WI38 (cell line): ENCODE results near the gene SLC25A52.
"Not testable (repeated sequence)": the region's sequence is repeated elsewhere in the genome, so short reads cannot be mapped to it uniquely, and the experiment has no call there.

ENCODE experiments used
- H3K4me3 ChIP-seq: 2 replicates; pipeline ENCODE4 v1.5.1; 2011; ENCODE audit warnings: low read depth, mild to moderate bottlenecking, control low read depth, low read length
- CTCF ChIP-seq: IDR thresholded peaks from 2 replicates; pipeline ENCODE4 v1.5.1; 2012; ENCODE audit warnings: low read depth, mild to moderate bottlenecking, control low read depth, low read length

SLC25A52 gene

DNA sequence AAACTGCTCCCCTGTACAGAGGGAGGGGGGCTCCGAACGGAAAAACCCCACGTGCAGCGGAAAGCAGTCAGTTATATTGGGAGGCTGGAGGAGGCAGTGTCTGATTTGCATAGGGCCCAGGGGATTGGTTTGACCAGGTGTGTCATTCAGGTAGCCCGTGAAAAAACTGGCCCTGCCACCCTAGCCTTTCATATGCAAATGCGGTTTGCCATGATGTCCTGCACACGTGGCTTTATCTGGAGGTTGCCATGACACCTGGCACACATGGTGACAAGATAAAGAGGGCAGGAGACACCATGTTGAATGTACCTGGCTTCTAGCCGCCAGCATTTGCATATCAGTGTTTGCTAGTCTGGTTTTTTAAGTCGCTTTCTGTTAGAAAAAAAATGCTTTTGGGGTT lies 20.5 kb downstream of the SLC25A52 start:
- TF ChIP-seq CTCF, result no peak
- H3K4me3 ChIP-seq, result no peak overlapping the region

GRCh38 chr18:31739651-31740050 lies 21.0 kb downstream of the SLC25A52 start:
- no peak for TF ChIP-seq CTCF
- no peak overlapping the region for H3K4me3 ChIP-seq

DNA sequence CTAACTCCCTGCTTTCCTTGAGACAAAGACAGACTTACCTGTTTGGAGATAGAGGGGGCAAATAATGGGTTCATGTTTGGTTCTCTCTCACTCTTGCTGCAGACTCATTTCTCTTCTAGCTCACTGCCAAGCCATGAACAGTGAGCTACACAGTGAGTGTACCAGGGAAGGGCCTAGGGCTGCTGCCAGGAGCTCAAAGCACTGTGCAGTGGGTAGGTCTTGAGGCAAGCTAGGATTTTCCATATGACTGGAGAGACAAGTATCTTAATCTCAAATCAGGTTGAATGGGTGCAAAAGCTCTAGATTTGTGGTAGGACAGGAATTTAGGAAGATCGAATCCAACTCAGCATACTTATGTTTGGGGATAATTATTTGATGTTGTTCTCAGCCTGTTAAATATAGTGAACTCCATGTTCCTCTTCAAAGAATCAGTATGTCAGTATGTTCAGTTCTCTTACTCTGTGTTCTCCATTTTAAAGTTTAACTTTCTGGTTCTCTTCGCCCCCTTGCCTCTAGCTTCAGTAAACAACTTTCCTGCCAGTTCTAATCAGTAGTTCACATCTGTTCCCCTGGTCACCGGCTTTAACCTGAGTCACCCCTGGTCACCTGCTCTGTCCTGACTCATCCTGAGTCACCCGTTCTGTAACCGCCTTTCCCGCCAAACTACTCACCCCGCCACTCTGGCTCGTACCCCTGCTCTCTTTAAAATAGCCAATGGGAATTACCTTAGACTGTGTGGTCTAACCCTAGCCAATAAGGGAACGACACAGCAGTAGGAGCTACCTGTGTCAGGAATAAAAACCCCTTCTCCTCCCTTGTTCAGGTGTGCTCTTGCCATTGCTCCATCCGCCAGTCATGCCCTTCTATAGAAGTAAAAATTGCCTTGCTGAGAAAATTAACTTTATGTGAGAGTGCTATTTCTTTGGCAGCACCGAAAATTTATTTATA lies 21.9 kb downstream of the SLC25A52 start:
- no peak overlapping the region for H3K4me3 ChIP-seq
- TF ChIP-seq CTCF, result no peak

GRCh38 chr18:31736630-31737029 lies 24.1 kb downstream of the SLC25A52 start:
- H3K4me3 ChIP-seq, result no peak overlapping the region
- TF ChIP-seq CTCF, result no peak

DNA sequence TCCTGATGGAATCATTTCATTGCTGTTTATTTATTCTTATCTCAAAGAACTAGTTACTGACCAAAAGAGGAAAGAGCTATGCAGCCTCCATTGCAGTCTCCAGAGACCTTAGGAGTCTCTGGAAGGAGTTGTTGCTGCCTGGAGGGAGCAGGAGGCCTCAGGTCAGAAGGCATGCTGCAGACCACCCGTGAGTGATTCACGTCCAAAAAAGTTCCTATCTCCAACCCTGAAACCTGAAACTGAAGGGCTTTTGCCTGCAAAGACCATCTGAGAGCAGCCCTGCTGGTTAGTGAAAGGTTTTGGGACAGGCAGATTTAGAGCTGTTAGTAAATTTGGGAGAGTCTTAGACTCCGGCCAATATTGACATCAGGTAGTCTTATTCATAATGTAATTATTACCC lies 29.1 kb downstream of the SLC25A52 start:
- no peak overlapping the region for H3K4me3 ChIP-seq
- TF ChIP-seq CTCF, result no peak

DNA sequence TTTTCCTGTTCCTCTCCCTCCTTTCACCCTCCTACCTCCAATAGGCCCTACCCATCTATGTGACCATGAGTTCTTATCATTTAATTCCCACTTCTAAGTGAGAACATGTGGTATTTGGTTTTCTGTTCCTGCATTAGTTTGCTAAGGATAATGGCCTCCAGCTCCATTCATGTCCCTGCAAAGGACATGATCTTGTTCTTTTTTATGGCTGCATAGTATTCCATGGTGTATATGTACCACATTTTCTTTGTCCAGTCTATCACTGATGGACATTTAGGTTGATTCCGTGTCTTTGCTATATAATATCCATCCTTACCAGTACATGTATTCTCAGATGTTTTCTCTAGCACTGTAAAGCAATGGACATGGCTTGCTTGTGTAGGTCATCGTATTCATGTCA lies 31.5 kb downstream of the SLC25A52 start:
- not testable (repeated sequence) for H3K4me3 ChIP-seq

DNA sequence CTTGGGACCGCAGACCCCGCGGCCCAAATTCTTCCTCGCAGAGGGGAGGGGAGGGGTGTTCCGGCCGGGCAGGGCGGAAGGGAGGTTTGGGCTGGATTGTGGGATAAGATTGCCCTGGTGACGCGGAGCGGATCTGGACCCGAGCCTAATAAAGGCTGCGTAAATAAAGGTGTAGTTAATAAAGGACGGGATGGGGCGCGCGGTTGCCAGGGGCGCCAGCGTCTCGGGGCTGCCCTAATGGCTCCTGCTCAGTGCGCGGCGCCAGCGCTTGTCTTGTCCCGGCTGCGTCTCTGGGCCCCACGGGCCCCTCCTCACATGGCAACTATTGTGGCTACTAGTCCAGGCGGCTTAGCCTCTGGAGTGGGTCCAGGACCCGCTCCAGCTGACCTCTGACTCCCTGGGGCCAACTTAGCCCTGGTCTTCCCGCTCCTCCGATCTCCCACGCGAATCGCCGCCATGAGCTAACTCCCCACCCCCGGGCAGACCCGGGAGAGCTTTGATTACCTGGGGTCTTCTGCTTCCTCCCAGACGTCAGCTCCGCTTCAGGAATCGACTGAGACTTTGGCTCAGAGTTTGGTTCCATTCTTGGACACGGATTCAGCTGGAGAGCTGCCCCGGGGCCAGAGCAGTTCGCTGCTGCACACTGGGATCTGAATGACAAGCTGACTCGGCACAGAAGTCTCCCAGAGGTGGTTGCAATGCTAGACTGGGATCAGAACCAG lies 36.5 kb downstream of the SLC25A52 start:
- no peak overlapping the region for H3K4me3 ChIP-seq
- no peak for TF ChIP-seq CTCF
